Activated CD8-positive, alpha-beta T cell treated with anti-CD3 and anti-CD28 coated beads for 36 hours (primary cell): ENCODE results near the gene TRAPPC3. TPM values are rescaled to one million over a fixed set of nuclear protein-coding genes. Genes with fewer than 3 reads are reported as not detected.

ENCODE experiments used
- ATAC-seq: fragments of 200-7000 bp; cut with Tn5 transposase; one replicate; pipeline ENCODE4 v1.10.0; 2021; ENCODE audit warnings: mild to moderate bottlenecking, moderate library complexity
- CTCF ChIA-PET: fragments of 350-600 bp; sonication (Branson Sonifier 250); formaldehyde crosslinking; loops from one replicate; lab custom pipeline; 2021; ENCODE audit warnings: antibody characterized with exemption; lab: Charles Lee
- POLR2A ChIA-PET: fragments of 350-600 bp; sonication (Branson Sonifier 250); formaldehyde crosslinking; loops from one replicate; lab custom pipeline; 2021; ENCODE audit warnings: antibody characterized with exemption; lab: Charles Lee
- DNase-seq: peaks from one replicate; pipeline ENCODE4 v3.0.0-alpha.2; 2020
- H3K27ac Mint-ChIP-seq: one replicate; pipeline ENCODE4 v1.8.0; 2021; ENCODE audit warnings: mild to moderate bottlenecking, mixed read lengths
- H3K27me3 Mint-ChIP-seq: one replicate; pipeline ENCODE4 v1.8.0; 2021; ENCODE audit warnings: mixed read lengths
- H3K36me3 Mint-ChIP-seq: one replicate; pipeline ENCODE4 v1.8.0; 2021; ENCODE audit warnings: low read depth, mixed read lengths
- H3K4me1 Mint-ChIP-seq: one replicate; pipeline ENCODE4 v1.8.0; 2021; ENCODE audit warnings: low read depth, mixed read lengths
- H3K4me3 Mint-ChIP-seq: one replicate; pipeline ENCODE4 v1.8.0; 2021; ENCODE audit warnings: mild to moderate bottlenecking, moderate library complexity, mixed read lengths
- H3K9me3 Mint-ChIP-seq: one replicate; pipeline ENCODE4 v1.8.0; 2021; ENCODE audit warnings: mixed read lengths
- CTCF ChIP-seq: fragments of 200-600 bp; IDR thresholded peaks from one replicate; pipeline ENCODE4 v1.8.0; 2022; ENCODE audit warnings: antibody characterized with exemption, mild to moderate bottlenecking
- intact Hi-C: fragments of 100-400 bp; cut with micrococcal nuclease; formaldehyde crosslinking; loops from one replicate; pipeline ENCODE4 v1.10.0; 2022
- total RNA-seq, 2 experiments: library from RNA; stranded (reverse); gene quantifications; one replicate each; pipeline ENCODE4 v1.2.3, GENCODE V29; 2021

The TRAPPC3 gene
- total RNA-seq, 2 experiments from 2014 or later: 47.9 to 48.4 TPM

- peaks cover 65% of the 10 kb centered on the region for H3K4me1 Mint-ChIP-seq
- POLR2A ChIA-PET: interaction anchor here (1.0 to 3.8 kb wide), 5 partner anchors 10 to 157 kb away, joined by 3 to 72 read pairs (median 4); partner anchors contain the start of gene THRAP3
- peak overlapping the region; percentile 97 for H3K27ac Mint-ChIP-seq
- H3K4me3 Mint-ChIP-seq: peak overlapping the region; percentile 100
- DNase-seq (no peak), ATAC-seq (no peak)
- no peaks in the 10 kb centered on the region for H3K27me3 Mint-ChIP-seq
- CTCF ChIA-PET: interaction anchor here (0.9 to 4.7 kb wide), 8 partner anchors 11 to 268 kb away, joined by 3 to 95 read pairs (median 22); partner anchors contain the start of genes AGO1 and THRAP3
- peaks cover 11% of the 10 kb centered on the region for H3K36me3 Mint-ChIP-seq
- intact Hi-C loops: loop anchor here (2.0 to 5.0 kb wide), 2 partner anchors 74 to 136 kb away; partner anchors contain the start of gene THRAP3
- TF ChIP-seq CTCF: no peak
- no peaks in the 10 kb centered on the region for H3K9me3 Mint-ChIP-seq
Observed at GRCh38 chr1:36151134-36151844, 2.0 kb upstream of the TRAPPC3 start.

GRCh38 chr1:36150296-36151133 is 1.2 kb upstream of the TRAPPC3 start:
- ChIA-PET POLR2A (interaction anchor here (0.8 to 3.8 kb wide), 16 partner anchors 7 to 236 kb away, joined by 3 to 72 read pairs (median 5); partner anchors contain the start of genes STK40 and THRAP3), CTCF (interaction anchor here (0.7 to 4.7 kb wide), 46 partner anchors 8 to 300 kb away, joined by 3 to 95 read pairs (median 6); partner anchors contain the start of genes AGO1, LSM10, OSCP1 and SH3D21)
- Mint-ChIP-seq H3K27me3 (no peaks in the 10 kb centered on the region), H3K36me3 (peaks cover 11% of the 10 kb centered on the region), H3K4me3 (peak overlapping the region; percentile 100), H3K27ac (peak overlapping the region; percentile 97), H3K9me3 (no peaks in the 10 kb centered on the region), H3K4me1 (peaks cover 65% of the 10 kb centered on the region)
- ATAC-seq (peak; percentile 60), DNase-seq (peak; percentile 88)
- intact Hi-C loops: loop anchor here (2.0 to 5.0 kb wide), 2 partner anchors 74 to 137 kb away; partner anchors contain the start of gene THRAP3
- TF ChIP-seq CTCF: no peak

GRCh38 chr1:36149973-36150295 is 648 bp upstream of the TRAPPC3 start:
- ChIA-PET POLR2A (interaction anchor here (0.7 to 3.8 kb wide), 16 partner anchors 8 to 237 kb away, joined by 3 to 72 read pairs (median 4); partner anchors contain the start of genes STK40 and THRAP3), CTCF (interaction anchor here (0.7 to 4.7 kb wide), 44 partner anchors 8 to 301 kb away, joined by 3 to 95 read pairs (median 6); partner anchors contain the start of genes LSM10, OSCP1, SH3D21 and THRAP3)
- H3K9me3 Mint-ChIP-seq: no peaks in the 10 kb centered on the region
- no peak for ATAC-seq
- peaks cover 62% of the 10 kb centered on the region for H3K4me1 Mint-ChIP-seq
- peak overlapping the region; percentile 100 for H3K4me3 Mint-ChIP-seq
- H3K36me3 Mint-ChIP-seq: peaks cover 11% of the 10 kb centered on the region
- peak; percentile 28 for DNase-seq
- no peak for TF ChIP-seq CTCF
- H3K27me3 Mint-ChIP-seq: no peaks in the 10 kb centered on the region
- H3K27ac Mint-ChIP-seq: peak overlapping the region; percentile 97
- intact Hi-C loops: loop anchor here (2.0 to 5.0 kb wide), 3 partner anchors 37 to 137 kb away; partner anchors contain the start of gene THRAP3

- ChIA-PET CTCF (interaction anchor here (0.8 to 4.7 kb wide), 37 partner anchors 9 to 302 kb away, joined by 3 to 95 read pairs (median 7); partner anchors contain the start of genes EVA1B, LSM10, OSCP1 and SH3D21), POLR2A (interaction anchor here (0.9 to 3.8 kb wide), 12 partner anchors 12 to 310 kb away, joined by 3 to 72 read pairs (median 6); partner anchors contain the start of genes SH3D21, STK40 and THRAP3)
- no peak for DNase-seq
- peak overlapping the region; percentile 97 for H3K27ac Mint-ChIP-seq
- ATAC-seq: no peak
- no peaks in the 10 kb centered on the region for H3K27me3 Mint-ChIP-seq
- intact Hi-C loops: loop anchor here (5.0 kb wide), 1 partner anchor 38 kb away; no protein-coding TSS in a partner anchor
- no peaks in the 10 kb centered on the region for H3K9me3 Mint-ChIP-seq
- peaks cover 55% of the 10 kb centered on the region for H3K4me1 Mint-ChIP-seq
- peaks cover 11% of the 10 kb centered on the region for H3K36me3 Mint-ChIP-seq
- H3K4me3 Mint-ChIP-seq: peak overlapping the region; percentile 100
- no peak for TF ChIP-seq CTCF
Observed at GRCh38 chr1:36148821-36149236, 457 bp downstream of the TRAPPC3 start.
